ENCODE data around the gene ATP13A2.

DNA sequence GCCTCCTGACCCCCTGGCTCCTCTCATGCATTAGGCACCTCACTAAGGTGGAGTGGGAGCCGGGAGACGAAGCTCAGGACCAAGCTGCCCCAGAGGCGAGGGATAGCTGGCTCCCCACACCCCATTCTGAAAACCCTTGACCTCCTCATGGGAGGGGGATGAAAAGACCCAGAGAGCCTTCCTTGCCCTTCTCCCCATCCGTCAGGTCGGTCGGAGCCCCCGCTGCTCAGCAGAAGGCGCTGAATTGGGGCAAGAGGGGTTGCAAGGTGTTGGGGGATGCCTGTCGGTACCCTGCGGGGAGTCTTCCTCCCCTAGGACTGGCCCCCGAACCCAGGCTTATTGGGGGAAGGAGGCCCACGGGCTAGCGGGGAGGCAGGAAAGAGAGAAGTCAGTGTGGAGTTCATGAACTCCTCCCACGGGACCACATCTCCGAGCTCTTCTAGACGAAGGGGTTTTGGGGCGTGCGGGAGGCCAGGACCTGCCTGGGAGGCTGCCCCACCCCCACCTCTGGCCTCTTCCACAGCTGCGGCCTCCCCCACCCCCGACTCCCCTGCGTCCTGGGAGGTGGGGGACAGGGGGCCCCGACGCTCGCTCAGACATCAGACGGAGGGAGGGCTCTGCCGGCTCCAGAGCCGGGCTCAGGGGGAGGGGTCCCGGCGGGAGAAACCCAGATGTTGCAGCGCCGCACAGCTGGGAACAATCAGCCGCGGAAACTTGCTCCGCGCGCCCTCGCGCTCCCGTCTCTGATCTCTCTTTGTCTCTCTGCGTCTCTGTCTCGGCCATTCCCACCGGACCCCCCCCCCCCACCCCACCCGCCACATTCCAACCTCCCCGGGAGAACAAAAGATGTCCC, 32.0 kb downstream of the ATP13A2 start:
- TF ChIP-seq, protein P1, sequence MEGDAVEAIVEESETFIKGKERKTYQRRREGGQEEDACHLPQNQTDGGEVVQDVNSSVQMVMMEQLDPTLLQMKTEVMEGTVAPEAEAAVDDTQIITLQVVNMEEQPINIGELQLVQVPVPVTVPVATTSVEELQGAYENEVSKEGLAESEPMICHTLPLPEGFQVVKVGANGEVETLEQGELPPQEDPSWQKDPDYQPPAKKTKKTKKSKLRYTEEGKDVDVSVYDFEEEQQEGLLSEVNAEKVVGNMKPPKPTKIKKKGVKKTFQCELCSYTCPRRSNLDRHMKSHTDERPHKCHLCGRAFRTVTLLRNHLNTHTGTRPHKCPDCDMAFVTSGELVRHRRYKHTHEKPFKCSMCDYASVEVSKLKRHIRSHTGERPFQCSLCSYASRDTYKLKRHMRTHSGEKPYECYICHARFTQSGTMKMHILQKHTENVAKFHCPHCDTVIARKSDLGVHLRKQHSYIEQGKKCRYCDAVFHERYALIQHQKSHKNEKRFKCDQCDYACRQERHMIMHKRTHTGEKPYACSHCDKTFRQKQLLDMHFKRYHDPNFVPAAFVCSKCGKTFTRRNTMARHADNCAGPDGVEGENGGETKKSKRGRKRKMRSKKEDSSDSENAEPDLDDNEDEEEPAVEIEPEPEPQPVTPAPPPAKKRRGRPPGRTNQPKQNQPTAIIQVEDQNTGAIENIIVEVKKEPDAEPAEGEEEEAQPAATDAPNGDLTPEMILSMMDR (IDR thresholded peaks at IDR 0.05; ENCODE audit: borderline replicate concordance, extremely low read depth, low read length, poor library complexity, severe bottlenecking), result no peak
- TF ChIP-seq EZH2 (IDR thresholded peaks at IDR 0.05; ENCODE audit: borderline replicate concordance, low read depth, low read length, severe bottlenecking), result no peak

All from DND-41 (cell line).